Small intestine (tissue), 7 donors: ENCODE data around the gene CGN. TPM values are rescaled to one million over a fixed set of nuclear protein-coding genes. Genes with fewer than 3 reads are reported as not detected.
A peak's percentile ranks its signal among the peaks of the same experiment; 100 is the strongest.

ENCODE experiments used
- DNase-seq, 2 donors: peaks; one replicate each; pipeline versions ENCODE4 v3.0.0 to v3.0.0-alpha.2; 2013
- FAIRE-seq: peaks from 2 replicates; lab custom pipeline; 2012; peaks lifted over from hg19 to GRCh38; lab: Jason Lieb, UNC
- H3K27ac ChIP-seq, 3 donors: one replicate each; pipeline ENCODE4 v1.5.1; 2013; ENCODE audit warnings: low read length in 2 of 3, mild to moderate bottlenecking in 2 of 3, control low read depth in 1 of 3, inconsistent platforms in 1 of 3, low read depth in 1 of 3, moderate library complexity in 1 of 3
- H3K27me3 ChIP-seq, 3 donors: one replicate each; pipeline ENCODE4 v1.6.1; 2013; ENCODE audit warnings: low read length in 3 of 3, inconsistent platforms in 1 of 3; ENCODE audit not compliant: control insufficient read depth in 3 of 3, insufficient read depth in 3 of 3
- H3K36me3 ChIP-seq, 3 donors: one replicate each; pipeline ENCODE4 v1.6.1; 2013; ENCODE audit warnings: low read length in 3 of 3, inconsistent platforms in 1 of 3, low read depth in 1 of 3, mild to moderate bottlenecking in 1 of 3, moderate library complexity in 1 of 3; ENCODE audit not compliant: control insufficient read depth in 3 of 3, insufficient read depth in 2 of 3
- H3K4me1 ChIP-seq, 3 donors: one replicate each; pipeline ENCODE4 v1.6.1; 2013; ENCODE audit warnings: low read length in 2 of 3, inconsistent platforms in 1 of 3, low read depth in 1 of 3, mild to moderate bottlenecking in 1 of 3, moderate library complexity in 1 of 3; ENCODE audit not compliant: control insufficient read depth in 3 of 3, insufficient read depth in 2 of 3
- H3K4me3 ChIP-seq, 3 donors: one replicate each; pipeline ENCODE4 v1.5.1; 2013; ENCODE audit warnings: low read length in 3 of 3, control low read depth in 1 of 3, inconsistent platforms in 1 of 3, low read depth in 1 of 3, mild to moderate bottlenecking in 1 of 3, moderate library complexity in 1 of 3
- H3K9me3 ChIP-seq, 2 donors: one replicate each; pipeline ENCODE4 v1.6.1; 2013; ENCODE audit warnings: low read depth in 1 of 2, low read length in 1 of 2; ENCODE audit not compliant: control insufficient read depth in 2 of 2, insufficient read depth in 1 of 2
- WGBS, 3 donors: extraction: QIAGEN DNeasy Blood & Tissue Kit; methylation state at CpG; one replicate each; pipeline ENCODE4 v1.1.7; 2013; 5-methylcytosine and 5-hydroxymethylcytosine counted together
- polyA plus RNA-seq, 4 donors: library from polyadenylated mRNA; stranded (reverse) in 3 of 4; unstranded in 1 of 4; fragments of 200-250 nt in 3 of 4; fragments of 120-200 nt in 1 of 4; gene quantifications; one replicate each; pipeline versions ENCODE4 v1.2.1 to v1.2.3, GENCODE V29; 2013
- donor health status: healthy with polysubstance abuse.
- donor health status: control.
- donor health status: control.
- donor health status: Bipolar disorder and iron deficiency.
- donor health status: healthy.

The CGN gene
- polyA plus RNA-seq, 4 donors, result 33.5 to 286 (median 211) TPM

- Histone ChIP-seq H3K27me3 (no peaks in the 10 kb centered on the region), H3K36me3 (no peaks in the 10 kb centered on the region), H3K27ac (no peak overlapping the region), H3K4me3 (no peak overlapping the region), H3K4me1 (peaks cover 0 to 18% (median 0%) of the 10 kb centered on the region in 3 donors), H3K9me3 (no peaks in the 10 kb centered on the region)
- 59 to 86% (median 80%) methylated on average over 1 of the region's 1 CpG for WGBS, 3 donors
- FAIRE-seq (no peak), DNase-seq (no peak)
Measured at GRCh38 chr1:151492120-151492519, 19.1 kb upstream of the CGN start.

GRCh38 chr1:151493042-151493441, 18.1 kb upstream of the CGN start:
- Histone ChIP-seq H3K4me1 (peaks cover 0 to 18% (median 0%) of the 10 kb centered on the region in 3 donors), H3K4me3 (no peak overlapping the region), H3K36me3 (no peaks in the 10 kb centered on the region), H3K27ac (no peak overlapping the region), H3K27me3 (no peaks in the 10 kb centered on the region), H3K9me3 (no peaks in the 10 kb centered on the region)
- WGBS, 3 donors, result 73 to 92% (median 87%) methylated on average over 3 of the region's 3 CpGs
- DNase-seq, result no peak
- FAIRE-seq, result no peak

GRCh38 chr1:151494741-151495281, 16.4 kb upstream of the CGN start:
- H3K36me3 ChIP-seq, result no peaks in the 10 kb centered on the region
- FAIRE-seq (no peak), DNase-seq (peak; percentile 62 to 84)
- whole genome bisulfite sequencing, 3 donors, result 0 to 8% (median 0%) methylated on average over 1 of the region's 1 CpG
- no peak overlapping the region for H3K4me3 ChIP-seq
- H3K27me3 ChIP-seq, result no peaks in the 10 kb centered on the region
- no peaks in the 10 kb centered on the region for H3K9me3 ChIP-seq
- peak overlapping the region in 2 of 3 donors; percentile 52 to 88 for H3K27ac ChIP-seq
- H3K4me1 ChIP-seq, result peaks cover 0 to 30% (median 0%) of the 10 kb centered on the region in 3 donors

GRCh38 chr1:151495316-151495715, 15.9 kb upstream of the CGN start:
- H3K36me3 ChIP-seq, result no peaks in the 10 kb centered on the region
- H3K4me1 ChIP-seq, result peaks cover 0 to 35% (median 0%) of the 10 kb centered on the region in 3 donors
- peak overlapping the region in 1 of 3 donors; percentile 47 for H3K27ac ChIP-seq
- no peaks in the 10 kb centered on the region for H3K27me3 ChIP-seq
- no peak overlapping the region for H3K4me3 ChIP-seq
- DNase-seq (no peak), FAIRE-seq (no peak)
- no peaks in the 10 kb centered on the region for H3K9me3 ChIP-seq
- WGBS, 3 donors, result 64 to 92% (median 67%) methylated on average over 1 of the region's 1 CpG

GRCh38 chr1:151499365-151499764, 11.8 kb upstream of the CGN start:
- Histone ChIP-seq H3K27me3 (no peaks in the 10 kb centered on the region), H3K4me1 (peaks cover 0 to 52% (median 0%) of the 10 kb centered on the region in 3 donors), H3K9me3 (no peaks in the 10 kb centered on the region), H3K36me3 (no peaks in the 10 kb centered on the region), H3K4me3 (no peak overlapping the region), H3K27ac (peak overlapping the region; percentile 73 to 86 (median 79))
- DNase-seq (peak; percentile 64 to 94), FAIRE-seq (no peak)
- 51 to 78% (median 52%) methylated on average over 5 of the region's 5 CpGs for WGBS, 3 donors

GRCh38 chr1:151499930-151500329, 11.3 kb upstream of the CGN start:
- no peaks in the 10 kb centered on the region for H3K36me3 ChIP-seq
- FAIRE-seq (no peak), DNase-seq (peak in 1 of 2 donors; percentile 61)
- H3K27ac ChIP-seq, result peak overlapping the region; percentile 73 to 86 (median 79)
- no peaks in the 10 kb centered on the region for H3K9me3 ChIP-seq
- no peaks in the 10 kb centered on the region for H3K27me3 ChIP-seq
- WGBS, 3 donors, result 83 to 95% (median 85%) methylated on average over 1 of the region's 1 CpG
- peaks cover 0 to 47% (median 0%) of the 10 kb centered on the region in 3 donors for H3K4me1 ChIP-seq
- H3K4me3 ChIP-seq, result no peak overlapping the region

- no peaks in the 10 kb centered on the region for H3K27me3 ChIP-seq
- H3K27ac ChIP-seq, result peak overlapping the region; percentile 23 to 89 (median 38)
- peaks cover 0 to 40% (median 0%) of the 10 kb centered on the region in 3 donors for H3K4me1 ChIP-seq
- DNase-seq, result peak; percentile 77 to 83
- WGBS, 3 donors, result 33 to 69% (median 36%) methylated on average over 9 to 10 of the region's 10 CpGs
- no peak overlapping the region for H3K4me3 ChIP-seq
- no peaks in the 10 kb centered on the region for H3K36me3 ChIP-seq
- H3K9me3 ChIP-seq, result no peaks in the 10 kb centered on the region
- FAIRE-seq, result no peak
Measured at GRCh38 chr1:151501474-151501873, 9.7 kb upstream of the CGN start.

GRCh38 chr1:151502035-151502700, 9.0 kb upstream of the CGN start:
- WGBS, 3 donors, result 43 to 56% (median 44%) methylated on average over 5 of the region's 5 CpGs
- Histone ChIP-seq H3K27me3 (no peaks in the 10 kb centered on the region), H3K36me3 (no peaks in the 10 kb centered on the region), H3K4me3 (no peak overlapping the region), H3K27ac (peak overlapping the region; percentile 23 to 89 (median 38)), H3K4me1 (peaks cover 0 to 40% (median 0%) of the 10 kb centered on the region in 3 donors), H3K9me3 (no peaks in the 10 kb centered on the region)
- no peak for FAIRE-seq
- peak in 1 of 2 donors; percentile 62 for DNase-seq
